Mesendoderm (in vitro differentiated cells): ENCODE results near the gene OOSP3.
"Not testable (repeated sequence)": the region's sequence is repeated elsewhere in the genome, so short reads cannot be mapped to it uniquely, and the experiment has no call there.

ENCODE experiments used
- DNase-seq: peaks from one replicate; pipeline ENCODE4 v3.0.0; 2013
- H2AK5ac ChIP-seq: 2 replicates; pipeline ENCODE4 v1.6.1; 2013; ENCODE audit warnings: low read length, inconsistent platforms
- H2BK120ac ChIP-seq: 2 replicates; pipeline ENCODE4 v1.6.1; 2013; ENCODE audit warnings: low read depth, mild to moderate bottlenecking, low read length, moderate library complexity, mixed read lengths
- H2BK15ac ChIP-seq: replicated peaks from 2 replicates; pipeline ENCODE4 v1.6.1; 2013; ENCODE audit warnings: low read depth, mild to moderate bottlenecking, moderate library complexity
- H2BK5ac ChIP-seq: 2 replicates; pipeline ENCODE4 v1.6.1; 2013; ENCODE audit warnings: low read length, inconsistent platforms
- H3K18ac ChIP-seq: 2 replicates; pipeline ENCODE4 v1.6.1; 2013; ENCODE audit warnings: mild to moderate bottlenecking, low read length, mixed read lengths
- H3K23ac ChIP-seq: one replicate; pipeline ENCODE4 v1.6.1; 2013; ENCODE audit warnings: low read length
- H3K27ac ChIP-seq: 2 replicates; pipeline ENCODE4 v1.5.1; 2013; ENCODE audit warnings: low read depth, mild to moderate bottlenecking, inconsistent platforms, low read length, moderate library complexity
- H3K27me3 ChIP-seq: 2 replicates; pipeline ENCODE4 v1.6.1; 2013; ENCODE audit warnings: low read length, control low read depth, mild to moderate bottlenecking, inconsistent platforms; ENCODE audit not compliant: insufficient read depth, poor library complexity
- H3K36me3 ChIP-seq: 2 replicates; pipeline ENCODE4 v1.6.1; 2013; ENCODE audit warnings: low read length, inconsistent platforms; ENCODE audit not compliant: control insufficient read depth, insufficient read depth
- H3K4ac ChIP-seq: one replicate; pipeline ENCODE4 v1.6.1; 2013; ENCODE audit warnings: low read depth, mild to moderate bottlenecking, low read length, moderate library complexity
- H3K4me1 ChIP-seq: 2 replicates; pipeline ENCODE4 v1.6.1; 2013; ENCODE audit warnings: low read depth, low read length, inconsistent platforms; ENCODE audit not compliant: control insufficient read depth
- H3K4me2 ChIP-seq: 2 replicates; pipeline ENCODE4 v1.6.1; 2013; ENCODE audit warnings: low read length
- H3K4me3 ChIP-seq: 2 replicates; pipeline ENCODE4 v1.5.1; 2013; ENCODE audit warnings: mild to moderate bottlenecking, low read length
- H3K56ac ChIP-seq: one replicate; pipeline ENCODE4 v1.6.1; 2013; ENCODE audit warnings: low read length
- H3K79me1 ChIP-seq: 2 replicates; pipeline ENCODE4 v1.6.1; 2013; ENCODE audit warnings: low read length, inconsistent platforms
- H3K79me2 ChIP-seq: 2 replicates; pipeline ENCODE4 v1.6.1; 2013; ENCODE audit warnings: mild to moderate bottlenecking, low read length; ENCODE audit not compliant: control insufficient read depth, insufficient read depth
- H3K9ac ChIP-seq: 2 replicates; pipeline ENCODE4 v1.6.1; 2013; ENCODE audit warnings: low read length, inconsistent platforms
- H4K5ac ChIP-seq: one replicate; pipeline ENCODE4 v1.6.1; 2013; ENCODE audit warnings: low read length
- H4K8ac ChIP-seq: one replicate; pipeline ENCODE4 v1.6.1; 2013; ENCODE audit warnings: low read depth, mild to moderate bottlenecking, control low read depth, low read length, moderate library complexity
- WGBS: extraction: QIAGEN DNeasy Blood & Tissue Kit; methylation state at CpG from one replicate; pipeline ENCODE4 v1.1.7; 2013; ENCODE audit warnings: low lambda C conversion rate, missing lambda C conversion rate; ENCODE audit not compliant: insufficient coverage; ENCODE audit errors: extremely low coverage; 5-methylcytosine and 5-hydroxymethylcytosine counted together

The OOSP3 gene

GRCh38 chr11:59845399-59845798, 33.2 kb upstream of the OOSP3 start, which contains the start of gene CBLIF:
Gene CBLIF, minus strand, starts transcription at chr11:59845499. Its CDS starts 46 bp downstream, at chr11:59845453.
- Histone ChIP-seq H3K79me1 (no peaks in the 10 kb centered on the region), H4K5ac (no peak within 1 kb of the TSS), H3K4ac (no peak within 1 kb of the TSS), H3K27ac (no peak within 1 kb of the TSS), H3K4me1 (no peaks in the 10 kb centered on the region), H2BK120ac (no peak within 1 kb of the TSS), H3K27me3 (no peaks in the 10 kb centered on the region), H2BK15ac (no peak within 1 kb of the TSS), H3K18ac (no peak within 1 kb of the TSS), H2AK5ac (no peak within 1 kb of the TSS), H3K56ac (no peak within 1 kb of the TSS), H3K36me3 (no peaks in the 10 kb centered on the region), H2BK5ac (no peak within 1 kb of the TSS), H3K4me2 (no peak within 1 kb of the TSS), H4K8ac (no peak within 1 kb of the TSS), H3K23ac (no peak within 1 kb of the TSS), H3K4me3 (no peak within 1 kb of the TSS), H3K9ac (no peak within 1 kb of the TSS), H3K79me2 (no peaks in the 10 kb centered on the region)
- no peak for DNase-seq
- WGBS: no CpG with 5 or more reads among the region's 4 CpGs

- Histone ChIP-seq H3K4me2 (no peak overlapping the region), H3K4ac (no peak overlapping the region), H3K9ac (no peak overlapping the region), H2AK5ac (no peak overlapping the region), H3K36me3 (no peaks in the 10 kb centered on the region), H3K27ac (no peak overlapping the region), H3K27me3 (no peaks in the 10 kb centered on the region), H3K79me2 (no peaks in the 10 kb centered on the region), H4K5ac (no peak overlapping the region), H4K8ac (no peak overlapping the region), H3K79me1 (no peaks in the 10 kb centered on the region), H3K18ac (no peak overlapping the region), H3K56ac (no peak overlapping the region), H3K4me1 (no peaks in the 10 kb centered on the region), H3K4me3 (no peak overlapping the region), H3K23ac (no peak overlapping the region), H2BK120ac (no peak overlapping the region), H2BK15ac (no peak overlapping the region), H2BK5ac (no peak overlapping the region)
- DNase-seq: no peak
- WGBS: no CpG with 5 or more reads among the region's 5 CpGs
Observed at GRCh38 chr11:59846556-59846955, 32.0 kb upstream of the OOSP3 start.

GRCh38 chr11:59847626-59848025, 31.0 kb upstream of the OOSP3 start:
- WGBS: no CpG with 5 or more reads among the region's 3 CpGs

GRCh38 chr11:59848439-59848838, 30.1 kb upstream of the OOSP3 start:
- not testable (repeated sequence) for H3K9ac ChIP-seq, H3K4me3 ChIP-seq, H3K4me1 ChIP-seq, H3K4me2 ChIP-seq, H2BK120ac ChIP-seq, H2BK5ac ChIP-seq, H3K79me2 ChIP-seq, DNase-seq, H2BK15ac ChIP-seq, H3K23ac ChIP-seq, H3K79me1 ChIP-seq, H4K5ac ChIP-seq, H2AK5ac ChIP-seq, H3K18ac ChIP-seq, H3K36me3 ChIP-seq, H4K8ac ChIP-seq, H3K4ac ChIP-seq, H3K27me3 ChIP-seq, H3K56ac ChIP-seq, H3K27ac ChIP-seq
- WGBS: no CpG with 5 or more reads among the region's 6 CpGs

More at GRCh38 chr11:59847626-59848025, 31.0 kb upstream of the OOSP3 start:
- H3K4ac ChIP-seq: no peak overlapping the region
- H3K9ac ChIP-seq: no peak overlapping the region
- no peak overlapping the region for H3K4me2 ChIP-seq
- H3K4me3 ChIP-seq: no peak overlapping the region
- no peak overlapping the region for H4K5ac ChIP-seq
- no peak overlapping the region for H3K27ac ChIP-seq
- no peaks in the 10 kb centered on the region for H3K36me3 ChIP-seq
- no peak overlapping the region for H2BK15ac ChIP-seq
- H4K8ac ChIP-seq: no peak overlapping the region
- no peak overlapping the region for H2BK5ac ChIP-seq
- H3K79me1 ChIP-seq: no peaks in the 10 kb centered on the region
- no peak overlapping the region for H2AK5ac ChIP-seq
- no peaks in the 10 kb centered on the region for H3K27me3 ChIP-seq
- H3K56ac ChIP-seq: no peak overlapping the region
- no peak overlapping the region for H2BK120ac ChIP-seq
- no peak overlapping the region for H3K23ac ChIP-seq
- no peak for DNase-seq
- H3K79me2 ChIP-seq: no peaks in the 10 kb centered on the region
- H3K18ac ChIP-seq: no peak overlapping the region
- H3K4me1 ChIP-seq: no peaks in the 10 kb centered on the region

- Histone ChIP-seq H3K79me1 (no peaks in the 10 kb centered on the region), H4K8ac (no peak overlapping the region), H3K27me3 (no peaks in the 10 kb centered on the region), H4K5ac (no peak overlapping the region), H3K79me2 (no peaks in the 10 kb centered on the region), H3K27ac (no peak overlapping the region), H3K56ac (no peak overlapping the region), H3K23ac (no peak overlapping the region), H2BK5ac (no peak overlapping the region), H2BK15ac (no peak overlapping the region), H3K4me1 (no peaks in the 10 kb centered on the region), H3K36me3 (no peaks in the 10 kb centered on the region), H2BK120ac (no peak overlapping the region), H3K9ac (no peak overlapping the region), H2AK5ac (no peak overlapping the region), H3K18ac (no peak overlapping the region), H3K4me2 (no peak overlapping the region), H3K4ac (no peak overlapping the region), H3K4me3 (no peak overlapping the region)
- no peak for DNase-seq
- WGBS: no CpG with 5 or more reads among the region's 2 CpGs
Observed at GRCh38 chr11:59849129-59849528, 29.5 kb upstream of the OOSP3 start.

GRCh38 chr11:59849551-59849950, 29.0 kb upstream of the OOSP3 start:
- H3K27me3 ChIP-seq, H3K9ac ChIP-seq, DNase-seq, H3K4me2 ChIP-seq, H4K5ac ChIP-seq, H4K8ac ChIP-seq, H3K79me2 ChIP-seq, H2BK5ac ChIP-seq, H2AK5ac ChIP-seq, H2BK120ac ChIP-seq, H3K18ac ChIP-seq, H3K36me3 ChIP-seq, H3K4me3 ChIP-seq, H3K4ac ChIP-seq, H3K56ac ChIP-seq, H3K23ac ChIP-seq, H3K4me1 ChIP-seq, H2BK15ac ChIP-seq, H3K79me1 ChIP-seq, H3K27ac ChIP-seq: not testable (repeated sequence)
- WGBS: no CpG with 5 or more reads among the region's 2 CpGs
